GM21786 (cell line): Measurements from ENCODE around the gene ADORA1.

Source experiments
- ATAC-seq: cut with Tn5 transposase; IDR thresholded peaks from one replicate; pipeline ENCODE4 v1.9.1; 2021; ENCODE audit not compliant: unreplicated experiment

The ADORA1 gene

GRCh38 chr1:203093754-203094410, 33.6 kb upstream of the ADORA1 start:
- ATAC-seq: no peak

- ATAC-seq: no peak
Measured at GRCh38 chr1:203095061-203095690, 32.4 kb upstream of the ADORA1 start.

- ATAC-seq: no peak
Measured at GRCh38 chr1:203096566-203096965, 31.0 kb upstream of the ADORA1 start.

GRCh38 chr1:203097001-203097400, 30.5 kb upstream of the ADORA1 start:
- ATAC-seq: no peak

DNA sequence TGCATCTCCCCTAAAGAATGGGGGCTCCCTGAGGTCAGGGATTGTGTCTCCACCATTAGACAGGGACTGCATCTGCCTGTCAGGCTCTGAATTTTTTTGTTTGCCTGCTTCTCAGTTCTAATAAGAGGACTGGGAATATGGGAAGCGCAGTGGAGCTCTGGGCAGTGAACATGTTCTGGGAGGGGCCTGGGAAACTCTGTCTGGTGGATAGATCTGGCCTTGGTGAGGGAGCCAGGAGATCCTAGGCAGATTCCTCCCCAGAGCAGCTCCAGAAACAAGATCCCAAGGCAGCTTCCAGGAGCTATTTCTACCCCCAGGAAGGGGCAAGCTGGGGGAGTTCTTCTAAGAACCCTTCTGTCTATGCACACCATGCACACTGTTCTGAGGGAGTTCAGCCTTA, 29.1 kb upstream of the ADORA1 start:
- ATAC-seq: no peak

GRCh38 chr1:203098914-203099520, 28.5 kb upstream of the ADORA1 start:
- ATAC-seq: no peak

DNA sequence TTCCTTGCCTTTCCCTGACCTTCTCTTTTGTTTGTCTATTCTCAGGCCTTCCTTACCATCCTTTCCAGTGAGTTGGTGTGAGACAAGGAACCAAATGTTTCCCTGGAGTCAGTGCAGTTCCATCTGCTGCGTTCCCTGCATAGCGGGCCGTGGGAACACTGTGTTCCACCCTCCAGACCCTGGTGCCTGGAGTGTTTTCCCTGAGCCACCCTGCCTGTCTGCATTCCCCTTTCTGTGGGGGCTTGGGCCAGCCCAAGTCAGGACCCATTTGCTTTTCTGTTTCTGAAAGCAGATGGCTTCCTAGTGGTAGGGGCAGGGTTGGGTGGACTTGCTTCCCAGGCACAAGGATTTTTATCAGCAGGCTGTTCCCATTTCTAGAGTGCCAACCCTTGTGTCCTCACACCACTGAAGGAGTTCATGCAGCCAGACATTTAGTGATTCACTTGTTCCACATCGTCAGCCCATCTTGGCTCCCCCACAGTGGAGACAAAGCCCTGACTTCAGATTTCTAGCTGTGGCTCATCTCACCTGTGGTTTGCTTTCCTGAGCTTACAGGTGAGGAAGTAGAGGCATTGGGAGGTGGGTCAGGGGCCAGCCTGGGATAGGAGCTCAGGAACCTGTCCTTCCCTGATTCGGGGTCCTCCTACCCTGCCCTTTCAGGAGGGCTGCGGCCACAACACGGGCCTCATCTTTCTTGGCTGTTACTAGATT, 27.6 kb upstream of the ADORA1 start:
- ATAC-seq: no peak

DNA sequence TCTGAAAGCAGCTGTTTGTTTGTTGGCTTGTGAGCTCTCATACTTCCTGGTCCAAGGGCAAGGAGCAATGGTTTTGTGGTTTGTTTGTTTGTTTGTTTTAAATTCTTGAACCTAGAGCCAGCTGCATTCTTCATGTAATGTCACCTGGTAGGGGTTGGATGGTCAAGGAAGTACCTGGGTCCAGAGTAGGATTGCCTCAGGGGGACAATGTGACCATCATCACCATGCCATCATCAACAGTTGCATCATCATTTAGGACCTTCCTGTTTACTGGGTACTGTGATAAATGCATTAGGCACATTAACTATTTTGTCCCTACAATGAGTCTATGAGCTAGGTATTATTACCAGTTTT, 27.0 kb upstream of the ADORA1 start:
- ATAC-seq: no peak

DNA sequence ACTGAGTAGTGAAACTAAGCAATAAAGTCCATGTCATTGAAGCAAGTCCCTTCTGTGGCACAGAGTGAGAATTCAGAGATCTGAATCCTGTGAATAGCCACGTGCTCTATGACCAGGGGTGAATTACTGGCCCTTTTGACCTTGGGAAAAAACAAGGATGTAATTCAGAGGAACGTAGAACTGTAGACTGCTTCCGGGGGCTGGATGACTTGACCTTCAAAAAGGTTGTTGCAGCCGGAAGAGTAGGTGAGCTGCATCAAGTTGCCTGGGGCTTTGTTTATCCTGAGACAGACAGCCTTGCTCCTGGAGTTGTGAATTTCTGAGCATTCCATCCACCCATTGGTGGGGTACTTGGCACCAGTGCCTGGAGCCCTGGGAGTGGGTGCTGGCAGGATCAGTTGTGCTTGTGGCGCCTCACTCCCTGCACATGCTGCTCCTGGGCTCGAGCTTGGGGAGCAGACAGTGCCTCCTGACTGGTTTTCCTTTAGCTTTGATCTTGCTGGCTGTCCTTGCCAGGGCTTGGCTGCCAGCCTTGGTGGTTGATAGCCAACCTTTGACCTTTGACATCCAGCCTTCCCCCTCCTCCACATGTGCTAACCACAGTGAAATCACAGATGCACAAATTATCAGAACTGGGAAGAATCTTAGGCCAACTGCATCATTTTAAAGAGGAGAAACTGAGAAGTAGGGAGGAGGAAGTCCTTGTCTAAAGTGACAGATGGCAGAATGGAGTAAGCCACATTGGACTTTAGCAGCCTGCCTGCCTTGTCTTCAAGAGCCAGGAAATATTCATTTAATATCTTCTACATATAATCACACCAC, 25.5 kb upstream of the ADORA1 start:
- no peak for ATAC-seq

- ATAC-seq: no peak
Measured at GRCh38 chr1:203103216-203103615, 24.3 kb upstream of the ADORA1 start.

DNA sequence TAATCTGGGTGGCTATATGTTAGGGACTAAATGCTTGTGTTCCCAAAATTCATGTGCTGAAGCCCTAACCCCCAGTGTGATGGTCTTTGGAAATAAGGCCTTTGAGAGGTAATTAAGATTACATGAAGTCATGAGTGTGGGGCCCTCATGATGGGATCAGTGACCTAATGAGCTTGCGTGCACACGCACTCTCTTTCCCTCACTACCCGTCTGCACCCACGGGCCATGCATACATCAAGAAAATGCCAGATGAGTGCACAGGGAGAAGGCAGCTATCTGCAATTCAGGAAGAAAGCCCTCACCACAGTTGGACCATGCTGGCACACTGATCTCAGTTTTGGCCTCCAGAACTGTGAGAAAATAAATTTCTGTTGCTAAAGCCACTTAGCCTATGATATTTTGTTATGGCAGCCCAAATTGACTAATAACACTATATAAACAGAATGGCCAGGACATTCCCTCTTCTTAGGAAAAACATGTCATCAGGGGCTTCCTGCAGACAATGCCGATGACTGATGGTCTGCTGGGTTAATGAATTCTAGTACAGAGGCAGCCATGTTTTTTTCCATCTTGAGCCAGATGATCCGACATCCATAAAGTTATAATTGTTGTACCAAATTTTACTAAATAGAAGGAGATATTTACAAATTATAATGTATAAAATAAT, 23.6 kb upstream of the ADORA1 start:
- no peak for ATAC-seq

GRCh38 chr1:203104789-203105390, 22.6 kb upstream of the ADORA1 start:
- ATAC-seq: no peak

- no peak for ATAC-seq
Measured at GRCh38 chr1:203112475-203112874, 15.1 kb upstream of the ADORA1 start.

DNA sequence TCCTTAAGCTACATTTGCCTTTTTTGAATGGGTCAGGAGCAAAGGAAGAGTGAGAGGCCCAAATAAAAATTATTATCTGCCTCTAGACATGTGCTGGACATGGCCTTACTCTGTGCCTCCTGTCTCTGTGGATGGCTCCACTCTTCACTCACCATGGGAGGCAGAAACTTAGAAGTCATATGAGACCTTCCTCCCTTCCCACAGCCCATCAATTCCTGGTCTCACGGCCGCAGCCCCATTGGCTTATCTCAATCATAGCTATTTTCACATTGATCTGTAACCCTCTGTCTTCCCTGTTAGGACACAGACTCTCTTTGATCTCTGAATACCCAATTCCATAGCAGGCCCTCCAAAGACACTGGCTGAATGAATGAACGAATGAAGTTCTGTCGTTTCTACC, 14.2 kb upstream of the ADORA1 start:
- no peak for ATAC-seq

GRCh38 chr1:203114202-203114601, 13.3 kb upstream of the ADORA1 start:
- no peak for ATAC-seq

DNA sequence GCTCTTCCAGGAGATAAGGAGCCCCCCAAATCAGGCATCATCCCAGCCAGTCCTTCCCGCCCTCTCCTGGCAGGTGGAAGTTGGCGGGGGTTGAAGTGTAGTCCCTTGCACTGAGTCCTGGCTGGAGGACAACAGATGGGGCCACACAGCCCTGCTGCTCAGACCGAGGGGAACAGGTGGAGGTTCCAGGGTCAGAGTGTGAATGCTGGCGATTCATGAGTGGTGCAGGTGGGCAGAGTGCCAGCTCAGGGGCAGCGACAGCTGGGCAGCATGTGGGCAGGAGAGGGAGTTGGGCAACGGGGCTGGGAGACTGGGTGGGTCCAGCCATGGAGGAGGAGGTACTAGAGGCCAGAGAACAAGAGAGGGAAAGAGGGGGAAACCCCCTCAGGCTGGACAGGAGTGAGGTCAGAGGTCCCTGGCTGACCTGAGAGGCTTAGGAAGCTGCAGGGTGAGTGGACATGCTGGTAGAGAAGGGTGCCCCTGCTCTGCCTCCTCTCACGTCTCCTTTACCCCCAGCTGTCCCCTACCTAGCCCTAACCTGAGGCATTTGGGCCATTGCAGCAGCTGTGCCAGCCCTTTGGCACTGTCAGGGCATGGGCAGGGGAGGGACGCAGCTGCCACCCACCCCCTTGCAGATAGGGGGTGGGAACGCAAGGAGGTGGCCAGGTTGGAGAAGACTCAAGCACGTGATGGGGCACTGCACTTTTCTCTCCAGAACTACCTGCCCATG, 11.3 kb upstream of the ADORA1 start:
- no peak for ATAC-seq

- no peak for ATAC-seq
Measured at GRCh38 chr1:203117611-203118575, 9.6 kb upstream of the ADORA1 start.
